Duodenal mucosa (tissue), 2 donors: ENCODE measurements around the gene GADD45GIP1.

ENCODE experiments used
- H3K27ac ChIP-seq: one replicate; pipeline ENCODE4 v1.7.0; 2013; ENCODE audit warnings: low read depth, low read length
- H3K27me3 ChIP-seq, 2 donors: one replicate each; pipeline ENCODE4 v1.7.0; 2013; ENCODE audit warnings: low read length in 2 of 2, control low read depth in 1 of 2; ENCODE audit not compliant: insufficient read depth in 2 of 2, control insufficient read depth in 1 of 2
- H3K36me3 ChIP-seq, 2 donors: one replicate each; pipeline ENCODE4 v1.7.0; 2013; ENCODE audit warnings: low read length in 2 of 2, control low read depth in 1 of 2; ENCODE audit not compliant: insufficient read depth in 2 of 2, control insufficient read depth in 1 of 2
- H3K4me1 ChIP-seq, 2 donors: one replicate each; pipeline ENCODE4 v1.7.0; 2013; ENCODE audit warnings: low read length in 2 of 2, control low read depth in 1 of 2; ENCODE audit not compliant: insufficient read depth in 2 of 2, control insufficient read depth in 1 of 2
- H3K4me3 ChIP-seq, 2 donors: one replicate each; pipeline ENCODE4 v1.7.0; 2013; ENCODE audit warnings: low read length in 2 of 2, low read depth in 1 of 2
- H3K9ac ChIP-seq, 2 donors: one replicate each; pipeline ENCODE4 v1.7.0; 2013; ENCODE audit warnings: low read length in 2 of 2, low read depth in 1 of 2
- H3K9me3 ChIP-seq, 2 donors: one replicate each; pipeline ENCODE4 v1.7.0; 2013; ENCODE audit warnings: low read length in 2 of 2, control low read depth in 1 of 2; ENCODE audit not compliant: control insufficient read depth in 1 of 2

GADD45GIP1 gene

DNA sequence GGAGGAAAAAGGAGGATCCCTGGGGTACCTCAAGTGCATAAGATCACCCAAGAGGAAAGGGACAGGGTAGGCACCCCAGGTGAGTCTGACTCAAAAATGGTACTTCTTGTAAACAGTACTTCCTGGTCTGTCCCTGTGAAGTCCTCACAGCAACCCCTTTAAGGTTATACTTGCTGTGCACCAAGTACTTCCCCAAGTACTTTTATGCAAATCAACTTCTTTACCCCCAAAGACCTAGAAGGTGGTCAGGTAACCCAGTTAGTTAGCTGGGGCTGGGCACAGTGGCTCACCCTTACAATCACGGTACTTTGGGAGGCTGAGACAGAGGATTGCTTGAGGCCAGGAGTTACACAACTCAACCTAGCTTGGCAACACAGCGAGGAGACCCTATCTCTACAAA is 16.1 kb downstream of the GADD45GIP1 start:
- Histone ChIP-seq H3K36me3 (peaks cover 19 to 47% of the 10 kb centered on the region in 2 donors), H3K9me3 (no peaks in the 10 kb centered on the region), H3K4me3 (peak overlapping the region; percentile 94 to 97), H3K27me3 (no peaks in the 10 kb centered on the region), H3K9ac (peak overlapping the region; percentile 84 to 94), H3K27ac (no peak overlapping the region), H3K4me1 (peaks cover 42 to 55% of the 10 kb centered on the region in 2 donors)

- Histone ChIP-seq H3K4me3 (peak overlapping the region; percentile 94 to 97), H3K27ac (peak overlapping the region; percentile 35), H3K36me3 (peaks cover 19 to 47% of the 10 kb centered on the region in 2 donors), H3K9ac (peak overlapping the region; percentile 84 to 94), H3K27me3 (no peaks in the 10 kb centered on the region), H3K9me3 (no peaks in the 10 kb centered on the region), H3K4me1 (peaks cover 39 to 55% of the 10 kb centered on the region in 2 donors)
These were observed 17.0 kb downstream of the GADD45GIP1 start for GRCh38 chr19:12939975-12940423.

GRCh38 chr19:12938779-12939601 is 18.0 kb downstream of the GADD45GIP1 start:
- H3K9me3 ChIP-seq = no peaks in the 10 kb centered on the region
- no peaks in the 10 kb centered on the region for H3K27me3 ChIP-seq
- peaks cover 19 to 41% of the 10 kb centered on the region in 2 donors for H3K36me3 ChIP-seq
- peak overlapping the region; percentile 84 to 94 for H3K9ac ChIP-seq
- H3K27ac ChIP-seq = peak overlapping the region; percentile 83
- peak overlapping the region; percentile 94 to 97 for H3K4me3 ChIP-seq
- peaks cover 36 to 55% of the 10 kb centered on the region in 2 donors for H3K4me1 ChIP-seq

- Histone ChIP-seq H3K27ac (peak within 1 kb of the TSS; percentile 83), H3K9me3 (no peaks in the 10 kb centered on the region), H3K4me1 (peaks cover 31 to 52% of the 10 kb centered on the region in 2 donors), H3K9ac (peak within 1 kb of the TSS; percentile 84 to 94), H3K4me3 (peak within 1 kb of the TSS; percentile 94 to 97), H3K27me3 (no peaks in the 10 kb centered on the region), H3K36me3 (peaks cover 13 to 34% of the 10 kb centered on the region in 2 donors)
These were observed 18.9 kb downstream of the GADD45GIP1 start, which contains the start of gene CALR for GRCh38 chr19:12937927-12938778. TSS of gene CALR (plus strand) at chr19:12938609. CDS start at chr19:12938680, 71 bp downstream.

DNA sequence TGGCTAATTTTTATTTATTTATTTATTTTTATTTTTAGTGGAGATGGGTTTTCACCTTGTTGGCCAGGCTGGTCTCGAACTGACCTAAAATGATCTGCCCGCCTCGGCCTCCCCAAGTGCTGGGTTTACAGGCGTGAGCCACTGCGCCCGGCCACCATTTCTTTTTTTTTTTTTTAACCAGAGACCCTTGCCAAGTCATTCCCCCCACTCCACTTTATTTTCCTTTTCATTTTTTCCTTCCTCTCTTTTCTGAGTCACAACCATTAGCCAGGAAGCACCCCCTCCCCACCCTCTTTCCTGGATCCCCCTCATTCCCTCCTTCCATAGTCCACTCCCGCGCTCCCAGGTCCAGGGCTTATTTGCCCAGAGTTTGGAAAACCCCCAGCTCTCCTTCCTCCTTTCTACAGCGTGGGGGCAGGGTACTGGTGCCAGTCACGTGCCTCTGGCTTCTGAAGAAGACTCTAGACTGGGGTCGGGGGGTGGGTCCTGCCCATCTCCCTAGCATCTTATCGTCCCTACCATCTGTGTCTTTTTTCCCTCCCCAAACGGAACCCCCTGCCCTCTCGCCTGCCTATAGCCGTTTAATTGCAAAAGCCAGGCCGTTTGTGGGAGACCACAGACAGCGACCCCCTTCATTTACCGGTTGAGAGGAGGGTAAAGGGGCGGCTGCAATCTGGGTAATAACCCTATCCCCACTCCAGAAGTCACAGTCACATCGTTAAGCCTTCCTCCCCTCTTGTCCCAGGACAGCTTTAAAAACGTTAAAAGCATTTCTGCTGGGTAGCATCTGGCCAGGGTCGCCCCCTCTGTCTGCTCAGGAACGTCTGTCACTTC is 19.7 kb downstream of the GADD45GIP1 start:
- Histone ChIP-seq H3K4me3 (peak overlapping the region; percentile 78 to 85), H3K9me3 (no peaks in the 10 kb centered on the region), H3K27me3 (no peaks in the 10 kb centered on the region), H3K9ac (peak overlapping the region; percentile 62 to 76), H3K27ac (peak overlapping the region; percentile 54), H3K36me3 (peaks cover 12 to 26% of the 10 kb centered on the region in 2 donors), H3K4me1 (peaks cover 36 to 54% of the 10 kb centered on the region in 2 donors)

- no peak overlapping the region for H3K9ac ChIP-seq
- no peaks in the 10 kb centered on the region for H3K27me3 ChIP-seq
- H3K36me3 ChIP-seq = peaks cover 12 to 18% of the 10 kb centered on the region in 2 donors
- H3K4me3 ChIP-seq = no peak overlapping the region
- no peak overlapping the region for H3K27ac ChIP-seq
- H3K9me3 ChIP-seq = no peaks in the 10 kb centered on the region
- peaks cover 38 to 49% of the 10 kb centered on the region in 2 donors for H3K4me1 ChIP-seq
These were observed 20.4 kb downstream of the GADD45GIP1 start for GRCh38 chr19:12936582-12936981.

- H3K4me3 ChIP-seq = no peak overlapping the region
- H3K9ac ChIP-seq = no peak overlapping the region
- peaks cover 27 to 35% of the 10 kb centered on the region in 2 donors for H3K4me1 ChIP-seq
- no peak overlapping the region for H3K27ac ChIP-seq
- H3K27me3 ChIP-seq = no peaks in the 10 kb centered on the region
- no peaks in the 10 kb centered on the region for H3K9me3 ChIP-seq
- H3K36me3 ChIP-seq = peaks cover 8 to 12% of the 10 kb centered on the region in 2 donors
These were observed 22.0 kb downstream of the GADD45GIP1 start for GRCh38 chr19:12935071-12935470.

DNA sequence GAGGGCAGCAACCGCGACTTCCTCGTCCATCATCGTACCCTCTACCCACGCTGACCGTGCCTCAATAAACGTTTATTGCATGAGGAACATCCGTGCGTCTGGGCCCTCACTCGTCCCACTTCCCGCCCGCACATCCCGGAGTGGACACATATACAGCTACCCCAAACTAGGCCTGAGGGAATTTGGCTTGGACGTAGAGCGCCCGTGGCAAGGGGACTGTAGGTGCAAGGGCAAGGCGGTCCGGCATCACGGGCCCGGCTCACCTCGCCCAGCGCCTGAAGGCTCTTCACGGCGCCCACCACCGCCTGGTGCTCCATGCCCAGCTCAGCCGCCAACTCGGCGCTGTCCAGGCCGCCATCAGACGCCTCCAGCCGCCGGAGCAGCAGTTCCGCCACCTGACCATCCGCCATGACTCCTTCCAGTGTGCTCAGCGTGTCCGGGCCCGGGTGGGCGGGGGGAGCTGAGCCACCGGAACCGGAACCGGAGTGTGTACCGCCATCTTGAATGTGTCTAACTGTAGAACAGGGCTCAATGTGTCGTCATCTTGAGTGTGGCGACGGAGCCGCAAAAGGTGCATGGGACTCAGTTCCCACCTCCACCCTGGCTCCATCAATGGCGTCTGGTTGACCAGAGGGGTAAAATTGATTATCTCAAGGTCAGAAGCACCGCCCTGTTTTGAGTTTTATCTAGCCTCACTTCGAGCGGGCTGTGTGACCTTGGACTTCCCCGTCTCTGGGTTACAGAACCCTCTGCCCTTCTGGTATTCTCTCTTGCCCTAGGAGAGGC is 23.5 kb downstream of the GADD45GIP1 start, which contains the start of gene FARSA:
Gene FARSA (minus strand): TSS at position 425 of the 786 bp plus-strand sequence. CDS start 15 bp downstream, at position 410.
- H3K4me3 ChIP-seq = peak within 1 kb of the TSS; percentile 99 to 100
- peaks cover 11 to 24% of the 10 kb centered on the region in 2 donors for H3K36me3 ChIP-seq
- H3K9me3 ChIP-seq = no peaks in the 10 kb centered on the region
- peaks cover 20 to 27% of the 10 kb centered on the region in 2 donors for H3K4me1 ChIP-seq
- no peaks in the 10 kb centered on the region for H3K27me3 ChIP-seq
- peak within 1 kb of the TSS; percentile 59 for H3K27ac ChIP-seq
- H3K9ac ChIP-seq = peak within 1 kb of the TSS; percentile 86 to 98
